A549 (cell line): ENCODE results near the gene TMEM59. TPM values are rescaled to one million over a fixed set of nuclear protein-coding genes. Genes with fewer than 3 reads are reported as not detected.
"Not testable (repeated sequence)": the region's sequence is repeated elsewhere in the genome, so short reads cannot be mapped to it uniquely, and the experiment has no call there.

ENCODE experiments used
- ATAC-seq, 2 experiments: fragments of 200-7000 bp in 1 of 2; fragments of >200 bp in 1 of 2; cut with Nextera tagmentation in 1 of 2; cut with Tn5 transposase in 1 of 2; 3 replicates each; pipeline versions ENCODE4 v1.8.0 to v1.9.1; 2018 to 2020; ENCODE audit warnings: mild to moderate bottlenecking in 1 of 2, moderate library complexity in 1 of 2
- CTCF ChIA-PET: fragments of 300-600 bp; sonication (Branson Sonifier 250); formaldehyde crosslinking; extraction: SDS; loops from one replicate; lab custom pipeline; 2021; ENCODE audit warnings: antibody characterized with exemption, inconsistent platforms; lab: Yijun Ruan, JAX
- POLR2A ChIA-PET: fragments of 350-600 bp; formaldehyde crosslinking; extraction: SDS; loops from one replicate; lab custom pipeline; 2021; ENCODE audit warnings: antibody characterized with exemption, inconsistent platforms; lab: Yijun Ruan, JAX
- DNase-seq, 2 experiments: peaks; one replicate each; pipeline versions ENCODE4 v3.0.0 to v3.0.0-alpha.2; 2011 to 2016; ENCODE audit warnings: low read depth in 1 of 2, low spot score in 1 of 2
- FAIRE-seq: peaks from 2 replicates; lab custom pipeline; 2011; peaks lifted over from hg19 to GRCh38; lab: Jason Lieb, UNC
- H3K27ac ChIP-seq, 2 experiments: fragments of >200 bp; sonication (Bioruptor Twin); formaldehyde crosslinking; 3 replicates each; pipeline ENCODE4 v1.5.1; 2016 to 2017
- H3K4me1 ChIP-seq: fragments of >200 bp; sonication (Bioruptor Twin); formaldehyde crosslinking; 3 replicates; pipeline ENCODE4 v1.6.1; 2016
- H3K4me2 ChIP-seq: fragments of >200 bp; sonication (Bioruptor Twin); formaldehyde crosslinking; 3 replicates; pipeline ENCODE4 v1.6.1; 2016
- H3K4me3 ChIP-seq: fragments of >200 bp; sonication (Bioruptor Twin); formaldehyde crosslinking; 3 replicates; pipeline ENCODE4 v1.5.1; 2016
- H3K9me3 ChIP-seq: fragments of >200 bp; sonication (Bioruptor Twin); formaldehyde crosslinking; 3 replicates; pipeline ENCODE4 v1.6.1; 2016
- ATOH8 ChIP-seq: fragments of 250-450 bp; sonication (Bioruptor Pico); IDR thresholded peaks from 2 replicates; pipeline ENCODE4 v1.5.0; 2020; ENCODE audit warnings: low read depth, mild to moderate bottlenecking, moderate library complexity
- BHLHE40 ChIP-seq: IDR thresholded peaks from 2 replicates; pipeline ENCODE4 v1.6.1; 2012; ENCODE audit warnings: low read depth, low read length, inconsistent platforms
- CEBPB ChIP-seq, 2 experiments: fragments of >200 bp in 1 of 2; sonication (Bioruptor Twin) in 1 of 2; formaldehyde crosslinking in 1 of 2; IDR thresholded peaks; 2 replicates each; pipeline ENCODE4 v1.6.1; 2012 to 2016
- CHD2 ChIP-seq: fragments of 150-350 bp; IDR thresholded peaks from 2 replicates; pipeline ENCODE4 v1.6.1; 2014; ENCODE audit warnings: low read length; ENCODE audit not compliant: partially characterized antibody
- CTCF ChIP-seq: fragments of >200 bp; sonication (Bioruptor Twin); formaldehyde crosslinking; IDR thresholded peaks from 3 replicates; pipeline ENCODE4 v1.5.1; 2016
- EHF ChIP-seq: fragments of 250-450 bp; sonication (Bioruptor Pico); IDR thresholded peaks from 2 replicates; pipeline ENCODE4 v1.5.0; 2020; ENCODE audit warnings: mild to moderate bottlenecking
- FOSB ChIP-seq: fragments of 250-450 bp; sonication (Bioruptor Pico); IDR thresholded peaks from 2 replicates; pipeline ENCODE4 v1.5.0; 2020; ENCODE audit warnings: mild to moderate bottlenecking, moderate library complexity
- GATA3 ChIP-seq: IDR thresholded peaks from 2 replicates; pipeline ENCODE4 v1.6.1; 2012; ENCODE audit warnings: borderline replicate concordance
- HES2 ChIP-seq: fragments of >200 bp; sonication (Bioruptor Twin); formaldehyde crosslinking; IDR thresholded peaks from 2 replicates; pipeline ENCODE4 v1.6.1; 2016
- HOXA7 ChIP-seq: fragments of 250-450 bp; sonication (Bioruptor Pico); IDR thresholded peaks from 2 replicates; pipeline ENCODE4 v1.5.0; 2020; ENCODE audit warnings: mild to moderate bottlenecking, moderate library complexity
- JUNB ChIP-seq: fragments of >200 bp; sonication (Bioruptor Twin); formaldehyde crosslinking; IDR thresholded peaks from 2 replicates; pipeline ENCODE4 v1.6.1; 2016
- KDM5A ChIP-seq: fragments of 200-600 bp; sonication (generic); IDR thresholded peaks from 2 replicates; pipeline ENCODE4 v1.6.1; 2016; ENCODE audit warnings: antibody characterized with exemption, mild to moderate bottlenecking
- MAFK ChIP-seq: fragments of 450-650 bp; IDR thresholded peaks from 2 replicates; pipeline ENCODE4 v1.6.1; 2014; ENCODE audit not compliant: partially characterized antibody
- NR3C1 ChIP-seq: fragments of >200 bp; sonication (Bioruptor Twin); formaldehyde crosslinking; IDR thresholded peaks from 3 replicates; pipeline ENCODE4 v1.6.1; 2017
- PBX3 ChIP-seq: IDR thresholded peaks from 2 replicates; pipeline ENCODE4 v1.6.1; 2012
- RARB ChIP-seq: fragments of 250-450 bp; sonication (Bioruptor Pico); IDR thresholded peaks from 2 replicates; pipeline ENCODE4 v1.8.0; 2021; ENCODE audit warnings: mild to moderate bottlenecking, moderate library complexity
- REST ChIP-seq: fragments of 200-600 bp; sonication (generic); IDR thresholded peaks from 2 replicates; pipeline ENCODE4 v1.6.1; 2016; ENCODE audit warnings: antibody characterized with exemption, mild to moderate bottlenecking, moderate library complexity
- SMC3 ChIP-seq: fragments of >200 bp; sonication (Bioruptor Twin); formaldehyde crosslinking; IDR thresholded peaks from 3 replicates; pipeline ENCODE4 v1.6.1; 2018; ENCODE audit warnings: inconsistent platforms
- USF2 ChIP-seq: fragments of 450-650 bp; IDR thresholded peaks from 2 replicates; pipeline ENCODE4 v1.6.1; 2014; ENCODE audit warnings: antibody characterized with exemption
- ZC3H11A ChIP-seq: fragments of 450-650 bp; IDR thresholded peaks from 2 replicates; pipeline ENCODE4 v1.6.1; 2014; ENCODE audit warnings: antibody characterized with exemption, mild to moderate bottlenecking
- WGBS: methylation state at CpG from one replicate; pipeline ENCODE4 v1.1.6; 2017; ENCODE audit errors: missing lambda C conversion rate; 5-methylcytosine and 5-hydroxymethylcytosine counted together
- polyA plus RNA-seq, 4 experiments: library from polyadenylated mRNA; depleted of rRNA in 3 of 4; stranded (reverse); fragments of >200 nt; fragmentation: RNase III in 1 of 4; extraction: RNeasy Plus Mini Kit Qiagen cat#74134 plus additional on column Dnase treatment in 1 of 4; gene quantifications; 2 replicates in 3 of 4; 3 replicates in 1 of 4; pipeline ENCODE4 v1.2.3, GENCODE V29; 2011 to 2017

The TMEM59 gene
- polyA plus RNA-seq, 2 of the 4 experiments (the other 2 are of a cell fraction): 114 to 225 TPM

GRCh38 chr1:54006508-54006907 lies 46.5 kb downstream of the TMEM59 start:
- TF ChIP-seq KDM5A (no peak), CHD2 (no peak), FOSB (CRISPR knock-in tag) (no peak), SMC3 (no peak), BHLHE40 (no peak), HOXA7 (no peak), RARB (CRISPR knock-in tag) (no peak), EHF (CRISPR knock-in tag) (no peak), ZC3H11A (no peak), ATOH8 (no peak), USF2 (no peak), REST (no peak), CEBPB (IDR thresholded peaks at IDR 0.05) (no peak), JUNB (no peak), GATA3 (no peak), CTCF (no peak)
- TF ChIP-seq, all 56 proteins: peak for 0
- ATAC-seq (no peak), DNase-seq (no peak), FAIRE-seq (no peak)
- CTCF ChIA-PET: interaction anchor here (1.1 to 1.3 kb wide), 2 partner anchors 14 to 115 kb away, joined by 3 to 4 read pairs; no protein-coding TSS in a partner anchor
- H3K4me2 ChIP-seq: no peak overlapping the region
- WGBS: 42% methylated on average over 4 of the region's 4 CpGs
- H3K9me3 ChIP-seq: no peaks in the 10 kb centered on the region
- POLR2A ChIA-PET: no interaction called here
- no peak overlapping the region for H3K4me3 ChIP-seq
- no peaks in the 10 kb centered on the region for H3K4me1 ChIP-seq
- no peak overlapping the region for H3K27ac ChIP-seq

GRCh38 chr1:54004481-54005049 lies 48.4 kb downstream of the TMEM59 start:
- H3K4me1 ChIP-seq: no peaks in the 10 kb centered on the region
- H3K27ac ChIP-seq: no peak overlapping the region
- no peak for FAIRE-seq
- DNase-seq: no peak
- no peak overlapping the region for H3K4me2 ChIP-seq
- POLR2A ChIA-PET: no interaction called here
- no peak for ATAC-seq
- H3K4me3 ChIP-seq: no peak overlapping the region
- CTCF ChIA-PET: interaction anchor here (0.6 to 1.2 kb wide), 2 partner anchors 12 to 375 kb away, joined by 4 read pairs; no protein-coding TSS in a partner anchor
- no peaks in the 10 kb centered on the region for H3K9me3 ChIP-seq
- WGBS: 71% methylated on average over 1 of the region's 27 CpGs
- TF ChIP-seq PBX3 (no peak), MAFK (no peak), NR3C1 (no peak), HES2 (no peak)
- TF ChIP-seq, all 56 proteins: peak for 0

GRCh38 chr1:54003750-54004480 lies 49.1 kb downstream of the TMEM59 start:
- POLR2A ChIA-PET, H3K4me3 ChIP-seq, H3K9me3 ChIP-seq, H3K27ac ChIP-seq, H3K4me1 ChIP-seq, DNase-seq, ATAC-seq, FAIRE-seq, H3K4me2 ChIP-seq: not testable (repeated sequence)
- WGBS: 90% methylated on average over 6 of the region's 19 CpGs
- CTCF ChIA-PET: interaction anchor here (1.6 kb wide), 1 partner anchor 45 kb away, joined by 3 read pairs; no protein-coding TSS in a partner anchor
